HepG2 (cell line): ENCODE results near the gene SETD7. TPM values are rescaled to one million over a fixed set of nuclear protein-coding genes. Genes with fewer than 3 reads are reported as not detected.

ENCODE experiments used
- FLYWCH1 ChIP-seq: sonication (generic); formaldehyde crosslinking; IDR thresholded peaks from 2 replicates; pipeline ENCODE4 v1.8.1; 2023; ENCODE audit warnings: mild to moderate bottlenecking, missing genetic modification reagents
- POLR2AphosphoS5 ChIP-seq: IDR thresholded peaks from 2 replicates; pipeline ENCODE4 v1.6.1; 2012; ENCODE audit warnings: low read depth, low read length
- RARG ChIP-seq: sonication (generic); formaldehyde crosslinking; IDR thresholded peaks from 2 replicates; pipeline ENCODE4 v1.4.0; 2020; ENCODE audit warnings: low read depth, mild to moderate bottlenecking, missing genetic modification reagents
- STAG1 ChIP-seq: sonication (generic); formaldehyde crosslinking; IDR thresholded peaks from 2 replicates; pipeline ENCODE4 v1.4.0; 2020; ENCODE audit warnings: missing genetic modification reagents
- SUZ12 ChIP-seq: fragments of 150-350 bp; IDR thresholded peaks from 2 replicates; pipeline ENCODE4 v1.6.1; 2014; ENCODE audit warnings: low read depth, low read length
- ZNF274 ChIP-seq: sonication (generic); formaldehyde crosslinking; IDR thresholded peaks from 2 replicates; pipeline ENCODE4 v1.5.1; 2020; ENCODE audit warnings: mild to moderate bottlenecking, missing genetic modification reagents
- ZNF326 ChIP-seq: sonication (generic); formaldehyde crosslinking; IDR thresholded peaks from 2 replicates; pipeline ENCODE4 v1.4.0; 2020; ENCODE audit warnings: missing genetic modification reagents, borderline replicate concordance
- polyA plus RNA-seq, 8 experiments: library from polyadenylated mRNA; depleted of rRNA in 3 of 8; stranded (reverse) in 7 of 8; unstranded in 1 of 8; fragments of >200 nt; fragmentation: Illumina TruSeq in 4 of 8; extraction: Trizol in 4 of 8; gene quantifications; 2 replicates each; pipeline versions ENCODE4 v1.2.1 to v1.2.3, GENCODE V29; 2011 to 2016; ENCODE audit warnings: low read depth in 4 of 8, missing spikeins in 1 of 8, mixed read lengths in 1 of 8; ENCODE audit not compliant: insufficient read depth in 1 of 8
- total RNA-seq, 5 experiments: library from RNA; depleted of rRNA; stranded (reverse); fragments of >200 nt; fragmentation: Illumina TruSeq; extraction: Trizol; gene quantifications; 2 replicates each; pipeline ENCODE4 v1.2.3, GENCODE V29; 2016; ENCODE audit warnings: low read depth in 1 of 5
- TF ChIP-seq, protein P1 (sequence below), 2 experiments: sonication (generic) in 1 of 2; formaldehyde crosslinking in 1 of 2; IDR thresholded peaks; 2 replicates each; pipeline versions ENCODE4 v1.6.1 to v1.9.0; 2014 to 2022; ENCODE audit warnings: antibody characterized with exemption in 1 of 2, borderline replicate concordance in 1 of 2, inconsistent platforms in 1 of 2, low read depth in 1 of 2, missing genetic modification reagents in 1 of 2
- TF ChIP-seq, protein P2 (sequence below): sonication (generic); formaldehyde crosslinking; IDR thresholded peaks from 2 replicates; pipeline ENCODE4 v1.5.1; 2020; ENCODE audit warnings: mild to moderate bottlenecking, moderate library complexity, missing genetic modification reagents

Gene SETD7
- total and polyA plus RNA-seq, 2 of the 13 experiments (the other 11 are each of a cell fraction or from before 2014, with no cell fraction given): 0.08 to 0.22 TPM

GRCh38 chr4:139554642-139554892, 1.5 kb downstream of the SETD7 start (continued):
- TF ChIP-seq, protein P1, sequence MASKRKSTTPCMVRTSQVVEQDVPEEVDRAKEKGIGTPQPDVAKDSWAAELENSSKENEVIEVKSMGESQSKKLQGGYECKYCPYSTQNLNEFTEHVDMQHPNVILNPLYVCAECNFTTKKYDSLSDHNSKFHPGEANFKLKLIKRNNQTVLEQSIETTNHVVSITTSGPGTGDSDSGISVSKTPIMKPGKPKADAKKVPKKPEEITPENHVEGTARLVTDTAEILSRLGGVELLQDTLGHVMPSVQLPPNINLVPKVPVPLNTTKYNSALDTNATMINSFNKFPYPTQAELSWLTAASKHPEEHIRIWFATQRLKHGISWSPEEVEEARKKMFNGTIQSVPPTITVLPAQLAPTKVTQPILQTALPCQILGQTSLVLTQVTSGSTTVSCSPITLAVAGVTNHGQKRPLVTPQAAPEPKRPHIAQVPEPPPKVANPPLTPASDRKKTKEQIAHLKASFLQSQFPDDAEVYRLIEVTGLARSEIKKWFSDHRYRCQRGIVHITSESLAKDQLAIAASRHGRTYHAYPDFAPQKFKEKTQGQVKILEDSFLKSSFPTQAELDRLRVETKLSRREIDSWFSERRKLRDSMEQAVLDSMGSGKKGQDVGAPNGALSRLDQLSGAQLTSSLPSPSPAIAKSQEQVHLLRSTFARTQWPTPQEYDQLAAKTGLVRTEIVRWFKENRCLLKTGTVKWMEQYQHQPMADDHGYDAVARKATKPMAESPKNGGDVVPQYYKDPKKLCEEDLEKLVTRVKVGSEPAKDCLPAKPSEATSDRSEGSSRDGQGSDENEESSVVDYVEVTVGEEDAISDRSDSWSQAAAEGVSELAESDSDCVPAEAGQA (IDR thresholded peaks at IDR 0.05; ENCODE audit: low read depth): no peak
- TF ChIP-seq, protein P1 (CRISPR knock-in tag; IDR thresholded peaks at IDR 0.05; ENCODE audit: borderline replicate concordance): no peak
- TF ChIP-seq ZNF274 (no peak), SUZ12 (no peak), ZNF326 (no peak), RARG (no peak), FLYWCH1 (CRISPR knock-in tag) (no peak), POLR2AphosphoS5 (no peak), STAG1 (CRISPR knock-in tag) (no peak)
- TF ChIP-seq, protein P2, sequence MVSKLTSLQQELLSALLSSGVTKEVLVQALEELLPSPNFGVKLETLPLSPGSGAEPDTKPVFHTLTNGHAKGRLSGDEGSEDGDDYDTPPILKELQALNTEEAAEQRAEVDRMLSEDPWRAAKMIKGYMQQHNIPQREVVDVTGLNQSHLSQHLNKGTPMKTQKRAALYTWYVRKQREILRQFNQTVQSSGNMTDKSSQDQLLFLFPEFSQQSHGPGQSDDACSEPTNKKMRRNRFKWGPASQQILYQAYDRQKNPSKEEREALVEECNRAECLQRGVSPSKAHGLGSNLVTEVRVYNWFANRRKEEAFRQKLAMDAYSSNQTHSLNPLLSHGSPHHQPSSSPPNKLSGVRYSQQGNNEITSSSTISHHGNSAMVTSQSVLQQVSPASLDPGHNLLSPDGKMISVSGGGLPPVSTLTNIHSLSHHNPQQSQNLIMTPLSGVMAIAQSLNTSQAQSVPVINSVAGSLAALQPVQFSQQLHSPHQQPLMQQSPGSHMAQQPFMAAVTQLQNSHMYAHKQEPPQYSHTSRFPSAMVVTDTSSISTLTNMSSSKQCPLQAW (CRISPR knock-in tag): no peak
- TF ChIP-seq, all 625 proteins: peak for 0
